IMR-90 (cell line): ENCODE results near the gene ANKRD44. TPM values are rescaled to one million over a fixed set of nuclear protein-coding genes. Genes with fewer than 3 reads are reported as not detected.

Experiments
- ATAC-seq: fragments of 200-7000 bp; cut with Tn5 transposase; 2 replicates; pipeline ENCODE4 v1.9.1; 2020; ENCODE audit warnings: low read depth, mild to moderate bottlenecking, moderate library complexity
- BruUV-seq: library from RNA; stranded (reverse); fragments of 400-500 nt; replicated peaks from 2 replicates; lab custom pipeline; 2021; lab: Mats Ljungman, UMichigan
- CTCF ChIA-PET: fragments of 300-600 bp; formaldehyde crosslinking; extraction: SDS; loops from one replicate; lab custom pipeline; 2021; ENCODE audit warnings: antibody characterized with exemption; lab: Yijun Ruan, JAX
- POLR2A ChIA-PET: fragments of 300-600 bp; sonication (Branson Sonifier 250); formaldehyde crosslinking; loops from one replicate; lab custom pipeline; 2022; ENCODE audit warnings: antibody characterized with exemption; ENCODE audit not compliant: unreplicated experiment; lab: Charles Lee
- DNase-seq: peaks from one replicate; pipeline ENCODE4 v3.0.0; 2013
- H2AFZ ChIP-seq: replicated peaks from 2 replicates; pipeline ENCODE3; 2013; ENCODE audit warnings: low read length, mild to moderate bottlenecking; ENCODE audit not compliant: poor library complexity
- H2AK5ac ChIP-seq: 2 replicates; pipeline ENCODE4 v1.6.1; 2013; ENCODE audit warnings: low read depth, low read length, inconsistent platforms
- H2AK9ac ChIP-seq: replicated peaks from 2 replicates; pipeline ENCODE3; 2013; ENCODE audit warnings: mild to moderate bottlenecking, low read depth, low read length, moderate library complexity; ENCODE audit not compliant: poor library complexity
- H2BK120ac ChIP-seq: 2 replicates; pipeline ENCODE4 v1.6.1; 2013; ENCODE audit warnings: low read depth, low read length, inconsistent platforms
- H2BK15ac ChIP-seq: 3 replicates; pipeline ENCODE4 v1.6.1; 2013; ENCODE audit warnings: low read depth, low read length, inconsistent platforms
- H2BK20ac ChIP-seq: 2 replicates; pipeline ENCODE4 v1.6.1; 2013; ENCODE audit warnings: low read depth, mild to moderate bottlenecking, inconsistent platforms, low read length, moderate library complexity
- H2BK5ac ChIP-seq: 2 replicates; pipeline ENCODE4 v1.6.1; 2013; ENCODE audit warnings: mild to moderate bottlenecking, low read depth, low read length, inconsistent platforms; ENCODE audit not compliant: poor library complexity, severe bottlenecking
- H3K14ac ChIP-seq: replicated peaks from 2 replicates; pipeline ENCODE4 v1.6.1; 2013; ENCODE audit warnings: low read depth, low read length, inconsistent platforms
- H3K18ac ChIP-seq: 2 replicates; pipeline ENCODE4 v1.6.1; 2013; ENCODE audit warnings: low read depth, low read length, control low read depth
- H3K23ac ChIP-seq: 2 replicates; pipeline ENCODE4 v1.6.1; 2013; ENCODE audit warnings: low read depth, low read length, inconsistent platforms
- H3K27ac ChIP-seq: 2 replicates; pipeline ENCODE4 v1.5.1; 2013; ENCODE audit warnings: mild to moderate bottlenecking, control low read depth, low read length; ENCODE audit not compliant: insufficient read depth
- H3K27me3 ChIP-seq: 2 replicates; pipeline ENCODE4 v1.6.1; 2013; ENCODE audit warnings: low read length; ENCODE audit not compliant: control insufficient read depth, insufficient read depth
- H3K36me3 ChIP-seq: 2 replicates; pipeline ENCODE4 v1.6.1; 2013; ENCODE audit warnings: low read length, mixed read lengths; ENCODE audit not compliant: control insufficient read depth, insufficient read depth
- H3K4ac ChIP-seq: 2 replicates; pipeline ENCODE4 v1.6.1; 2013; ENCODE audit warnings: low read depth, low read length, inconsistent platforms
- H3K4me1 ChIP-seq: 2 replicates; pipeline ENCODE4 v1.6.1; 2013; ENCODE audit warnings: low read length, mixed read lengths; ENCODE audit not compliant: control insufficient read depth, insufficient read depth
- H3K4me2 ChIP-seq: 2 replicates; pipeline ENCODE4 v1.6.1; 2013; ENCODE audit warnings: low read depth, mild to moderate bottlenecking, control low read depth, low read length, moderate library complexity
- H3K4me3 ChIP-seq: 2 replicates; pipeline ENCODE4 v1.5.1; 2013; ENCODE audit warnings: low read depth, mild to moderate bottlenecking, control low read depth, low read length, moderate library complexity; ENCODE audit not compliant: insufficient read depth
- H3K56ac ChIP-seq: 2 replicates; pipeline ENCODE4 v1.6.1; 2013; ENCODE audit warnings: low read length, inconsistent platforms; ENCODE audit not compliant: insufficient read depth; ENCODE audit errors: extremely low read depth
- H3K79me1 ChIP-seq, 2 experiments: 2 replicates each; pipeline ENCODE4 v1.6.1; 2013; ENCODE audit warnings: low read length in 2 of 2, inconsistent platforms in 1 of 2, low read depth in 1 of 2
- H3K9ac ChIP-seq: 2 replicates; pipeline ENCODE4 v1.6.1; 2013; ENCODE audit warnings: low read depth, low read length, control low read depth
- H3K9me1 ChIP-seq: 2 replicates; pipeline ENCODE4 v1.6.1; 2013; ENCODE audit warnings: low read length, inconsistent platforms; ENCODE audit not compliant: insufficient read depth
- H3K9me3 ChIP-seq: 2 replicates; pipeline ENCODE4 v1.6.1; 2013; ENCODE audit warnings: low read length; ENCODE audit not compliant: control insufficient read depth, insufficient read depth
- H4K20me1 ChIP-seq: 2 replicates; pipeline ENCODE4 v1.6.1; 2013; ENCODE audit warnings: low read length, inconsistent platforms; ENCODE audit not compliant: insufficient read depth
- H4K5ac ChIP-seq: 2 replicates; pipeline ENCODE4 v1.6.1; 2013; ENCODE audit warnings: mild to moderate bottlenecking, low read depth, low read length, control low read depth
- H4K8ac ChIP-seq, 2 experiments: 2 replicates each; pipeline ENCODE4 v1.6.1; 2013; ENCODE audit warnings: low read depth in 2 of 2, low read length in 2 of 2, control low read depth in 1 of 2, inconsistent platforms in 1 of 2
- H4K91ac ChIP-seq: 2 replicates; pipeline ENCODE4 v1.6.1; 2013; ENCODE audit warnings: low read depth, low read length, inconsistent platforms; ENCODE audit not compliant: insufficient read depth
- CEBPB ChIP-seq: IDR thresholded peaks from 2 replicates; pipeline ENCODE4 v1.6.1; 2012; ENCODE audit warnings: low read depth, low read length, improper control_type of control experiment
- MAFK ChIP-seq: IDR thresholded peaks from 2 replicates; pipeline ENCODE4 v1.6.1; 2012; ENCODE audit warnings: low read depth, low read length, improper control_type of control experiment
- MAZ ChIP-seq: IDR thresholded peaks from 2 replicates; pipeline ENCODE4 v1.6.1; 2012; ENCODE audit warnings: low read depth, mild to moderate bottlenecking, low read length, improper control_type of control experiment, moderate library complexity, borderline replicate concordance
- MXI1 ChIP-seq: IDR thresholded peaks from 2 replicates; pipeline ENCODE4 v1.6.1; 2012; ENCODE audit warnings: low read depth, mild to moderate bottlenecking, low read length, moderate library complexity, borderline replicate concordance
- dilution Hi-C: fragments of 300-500 bp; cut with HindIII; formaldehyde crosslinking; loops from one replicate; pipeline ENCODE4 v1.14.3; 2018; ENCODE audit warnings: low sequenced_read_pairs; ENCODE audit not compliant: unreplicated experiment
- in situ Hi-C: fragments of 300-500 bp; cut with MboI; formaldehyde crosslinking; loops from 3 replicates; pipeline ENCODE4 v1.14.3; 2019; ENCODE audit warnings: low sequenced_read_pairs, inconsistent platforms, mixed read lengths
- intact Hi-C: fragments of 100-400 bp; cut with micrococcal nuclease; formaldehyde crosslinking; loops from 2 replicates; pipeline ENCODE4 v1.10.0; 2022
- polyA plus RNA-seq, 3 experiments: library from polyadenylated mRNA; depleted of rRNA; stranded (reverse); fragments of >200 nt; gene quantifications; 2 replicates each; pipeline ENCODE4 v1.2.3, GENCODE V29; 2012; ENCODE audit warnings: low replicate concordance in 1 of 3
- total RNA-seq: library from RNA; depleted of rRNA; stranded (reverse); fragments of >200 nt; gene quantifications from 2 replicates; pipeline ENCODE4 v1.2.3, GENCODE V29; 2012
- TF ChIP-seq, protein P1 (sequence below): conservative IDR thresholded peaks from 2 replicates; pipeline ENCODE4 v1.5.1; 2012; ENCODE audit warnings: mild to moderate bottlenecking, low read depth, low read length, improper control_type of control experiment

ANKRD44 gene
- total and polyA plus RNA-seq, 2 of the 4 experiments (the other 2 are of a cell fraction): 5.2 to 15.6 TPM

DNA sequence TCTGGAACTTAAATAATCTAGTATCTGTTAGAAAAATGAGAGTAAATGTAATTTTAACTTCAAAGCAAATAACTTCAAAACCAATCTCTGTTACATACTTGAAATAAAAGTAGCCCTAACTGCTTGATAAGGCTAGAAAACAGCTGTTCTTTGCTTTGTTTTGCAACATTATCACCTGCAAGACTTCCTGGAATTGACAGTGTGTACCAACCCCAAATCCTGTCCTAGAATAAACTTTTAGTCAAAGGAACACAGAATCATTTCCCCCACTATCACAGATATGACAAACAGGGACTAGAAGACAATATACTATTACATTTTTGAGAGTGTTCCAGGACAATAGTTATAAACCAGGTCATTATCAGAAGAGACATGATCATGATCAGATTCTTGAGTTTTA is 278.8 kb downstream of the ANKRD44 start:
- Histone ChIP-seq H3K27me3 (no peaks in the 10 kb centered on the region), H2BK15ac (no peak overlapping the region), H2AFZ (no peak overlapping the region), H3K14ac (no peak overlapping the region), H2BK5ac (no peak overlapping the region), H3K23ac (no peak overlapping the region), H2BK20ac (no peak overlapping the region), H2BK120ac (no peak overlapping the region), H3K9me1 (no peaks in the 10 kb centered on the region), H3K4me2 (no peak overlapping the region), H4K20me1 (no peaks in the 10 kb centered on the region), H3K27ac (no peak overlapping the region), H3K79me1 (no peaks in the 10 kb centered on the region), H4K91ac (no peak overlapping the region), H3K4ac (no peak overlapping the region), H2AK5ac (no peak overlapping the region), H3K4me1 (peaks cover 1% of the 10 kb centered on the region; the same call in 1 of the 2 replicates), H3K9me3 (no peaks in the 10 kb centered on the region), H2AK9ac (no peak overlapping the region), H3K9ac (no peak overlapping the region), H3K36me3 (no peaks in the 10 kb centered on the region), H3K56ac (no peak overlapping the region), H3K18ac (no peak overlapping the region), H4K5ac (no peak overlapping the region), H4K8ac (no peak overlapping the region), H3K4me3 (no peak overlapping the region)
- no TSS peak for BruUV-seq
- DNase-seq (no peak), ATAC-seq (no peak)
- POLR2A ChIA-PET: interaction anchor here (0.6 kb wide), 1 partner anchor 127 kb away, joined by 3 read pairs; no protein-coding TSS in a partner anchor
- in situ Hi-C loops: no loop called here
- no peak for TF ChIP-seq MXI1
- no peak for TF ChIP-seq CEBPB
- no peak for TF ChIP-seq MAZ
- no peak for TF ChIP-seq MAFK
- TF ChIP-seq, protein P1, sequence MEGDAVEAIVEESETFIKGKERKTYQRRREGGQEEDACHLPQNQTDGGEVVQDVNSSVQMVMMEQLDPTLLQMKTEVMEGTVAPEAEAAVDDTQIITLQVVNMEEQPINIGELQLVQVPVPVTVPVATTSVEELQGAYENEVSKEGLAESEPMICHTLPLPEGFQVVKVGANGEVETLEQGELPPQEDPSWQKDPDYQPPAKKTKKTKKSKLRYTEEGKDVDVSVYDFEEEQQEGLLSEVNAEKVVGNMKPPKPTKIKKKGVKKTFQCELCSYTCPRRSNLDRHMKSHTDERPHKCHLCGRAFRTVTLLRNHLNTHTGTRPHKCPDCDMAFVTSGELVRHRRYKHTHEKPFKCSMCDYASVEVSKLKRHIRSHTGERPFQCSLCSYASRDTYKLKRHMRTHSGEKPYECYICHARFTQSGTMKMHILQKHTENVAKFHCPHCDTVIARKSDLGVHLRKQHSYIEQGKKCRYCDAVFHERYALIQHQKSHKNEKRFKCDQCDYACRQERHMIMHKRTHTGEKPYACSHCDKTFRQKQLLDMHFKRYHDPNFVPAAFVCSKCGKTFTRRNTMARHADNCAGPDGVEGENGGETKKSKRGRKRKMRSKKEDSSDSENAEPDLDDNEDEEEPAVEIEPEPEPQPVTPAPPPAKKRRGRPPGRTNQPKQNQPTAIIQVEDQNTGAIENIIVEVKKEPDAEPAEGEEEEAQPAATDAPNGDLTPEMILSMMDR: no peak
- intact Hi-C loops: no loop called here
- dilution Hi-C loops: no loop called here
- CTCF ChIA-PET: interaction anchor here (1.0 kb wide), 1 partner anchor 9 kb away, joined by 3 read pairs; no protein-coding TSS in a partner anchor
